GM12878 (cell line): ENCODE data around the gene PCSK2. TPM values are rescaled to one million over a fixed set of nuclear protein-coding genes. Genes with fewer than 3 reads are reported as not detected.

Source experiments
- ATAC-seq: fragments of 200-7000 bp; cut with Tn5 transposase; 3 replicates; pipeline ENCODE4 v1.9.1; 2020; ENCODE audit warnings: mild to moderate bottlenecking, moderate library complexity
- BruUV-seq: library from RNA; stranded (reverse); fragments of 400-500 nt; replicated peaks from 2 replicates; lab custom pipeline; 2021; lab: Mats Ljungman, UMichigan
- CTCF ChIA-PET: fragments of 300-600 bp; sonication (Branson Sonifier 250); formaldehyde crosslinking; extraction: SDS; loops from one replicate; lab custom pipeline; 2021; ENCODE audit warnings: inconsistent platforms; lab: Yijun Ruan, JAX
- POLR2A ChIA-PET: fragments of 350-600 bp; formaldehyde crosslinking; extraction: SDS; loops from one replicate; lab custom pipeline; 2021; ENCODE audit warnings: inconsistent platforms; lab: Charles Lee
- RAD21 ChIA-PET: fragments of 300-600 bp; sonication (Branson Sonifier 250); formaldehyde crosslinking; loops from one replicate; lab custom pipeline; 2023; ENCODE audit warnings: antibody characterized with exemption; ENCODE audit not compliant: unreplicated experiment; lab: Charles Lee
- SMC1A ChIA-PET: fragments of 300-600 bp; sonication (Branson Sonifier 250); formaldehyde crosslinking; loops from one replicate; lab custom pipeline; 2023; ENCODE audit not compliant: unreplicated experiment, uncharacterized antibody; lab: Charles Lee
- DNase-seq: peaks from one replicate; pipeline ENCODE4 v3.0.0-alpha.2; 2011; ENCODE audit warnings: low read depth, low spot score
- FAIRE-seq: peaks from 3 replicates; lab custom pipeline; 2011; peaks lifted over from hg19 to GRCh38; lab: Jason Lieb, UNC
- H2AFZ ChIP-seq: 2 replicates; pipeline ENCODE4 v1.6.0; 2011; ENCODE audit warnings: low read depth, low read length, control low read depth; ENCODE audit not compliant: control insufficient read depth
- H3K27ac ChIP-seq: 2 replicates; pipeline ENCODE4 v1.5.1; 2011; ENCODE audit warnings: control low read depth; ENCODE audit not compliant: control insufficient read depth, insufficient read depth
- H3K27me3 ChIP-seq, 2 experiments: replicated peaks in 1 of 2; 2 replicates each; pipeline versions ENCODE4 v1.6.0 to v1.6.1; 2011; ENCODE audit warnings: low read length in 1 of 2; ENCODE audit not compliant: control insufficient read depth in 2 of 2, insufficient read depth in 2 of 2
- H3K36me3 ChIP-seq, 2 experiments: 2 replicates each; pipeline ENCODE4 v1.5.1; 2011; ENCODE audit warnings: low read length in 1 of 2; ENCODE audit not compliant: control insufficient read depth in 2 of 2, insufficient read depth in 2 of 2
- H3K4me1 ChIP-seq: 2 replicates; pipeline ENCODE4 v1.6.1; 2011; ENCODE audit warnings: mild to moderate bottlenecking, low read length, moderate library complexity, mixed read lengths; ENCODE audit not compliant: control insufficient read depth, insufficient read depth
- H3K4me2 ChIP-seq: 2 replicates; pipeline ENCODE4 v1.6.0; 2011; ENCODE audit warnings: control low read depth; ENCODE audit not compliant: control insufficient read depth, insufficient read depth
- H3K4me3 ChIP-seq: fragments of 200-600 bp; sonication (generic); 2 replicates; pipeline ENCODE4 v1.5.1; 2016
- H3K79me2 ChIP-seq: 2 replicates; pipeline ENCODE4 v1.6.0; 2011; ENCODE audit warnings: low read length; ENCODE audit not compliant: control insufficient read depth, insufficient read depth
- H3K9ac ChIP-seq: 2 replicates; pipeline ENCODE4 v1.8.0; 2011; ENCODE audit warnings: low read length, control low read depth, mixed read lengths; ENCODE audit not compliant: control insufficient read depth, insufficient read depth
- H3K9me3 ChIP-seq: replicated peaks from 3 replicates; pipeline ENCODE4 v1.5.1; 2011; ENCODE audit warnings: mild to moderate bottlenecking, low read length; ENCODE audit not compliant: control insufficient read depth, insufficient read depth
- H4K20me1 ChIP-seq: 2 replicates; pipeline ENCODE4 v1.6.0; 2011; ENCODE audit not compliant: control insufficient read depth, insufficient read depth
- BCL11A ChIP-seq: IDR thresholded peaks from 2 replicates; pipeline ENCODE4 v1.6.1; 2011; ENCODE audit warnings: low read depth, low read length
- EED ChIP-seq: sonication (generic); IDR thresholded peaks from 2 replicates; pipeline ENCODE4 v1.6.1; 2016; ENCODE audit warnings: antibody characterized with exemption, low read depth
- EP300 ChIP-seq, 2 experiments: fragments of 150-350 bp in 1 of 2; IDR thresholded peaks; 2 replicates each; pipeline ENCODE4 v1.6.1; 2011 to 2012; ENCODE audit warnings: low read depth in 2 of 2, low read length in 2 of 2, borderline replicate concordance in 1 of 2, improper control_type of control experiment in 1 of 2, inconsistent platforms in 1 of 2; ENCODE audit not compliant: control insufficient read depth in 1 of 2
- NFYB ChIP-seq: IDR thresholded peaks from 2 replicates; pipeline ENCODE4 v1.6.1; 2011; ENCODE audit warnings: low read depth, mild to moderate bottlenecking, low read length, improper control_type of control experiment, moderate library complexity; ENCODE audit not compliant: insufficient read depth
- RB1 ChIP-seq: fragments of 450-650 bp; formaldehyde crosslinking; IDR thresholded peaks from 2 replicates; pipeline ENCODE4 v1.6.1; 2017; ENCODE audit warnings: mild to moderate bottlenecking, borderline replicate concordance
- WGBS: methylation state at CpG from one replicate; pipeline ENCODE4 v1.1.6; 2016; ENCODE audit warnings: low lambda C conversion rate; ENCODE audit not compliant: insufficient replicate concordance, insufficient coverage; ENCODE audit errors: missing lambda C conversion rate; 5-methylcytosine and 5-hydroxymethylcytosine counted together
- in situ Hi-C: fragments of 300-500 bp; cut with MboI; formaldehyde crosslinking; loops from 9 replicates; pipeline ENCODE4 v1.14.3; 2018; ENCODE audit warnings: mixed read lengths
- intact Hi-C: fragments of 100-400 bp; cut with micrococcal nuclease; formaldehyde crosslinking; loops from one replicate; pipeline ENCODE4 v1.14.2; 2022; ENCODE audit not compliant: unreplicated experiment
- polyA plus RNA-seq, 11 experiments: library from polyadenylated mRNA; depleted of rRNA in 4 of 11; unstranded in 6 of 11; stranded (reverse) in 5 of 11; fragments of >200 nt; fragmentation: Nextera tagmentation in 4 of 11; fragmentation: Illumina TruSeq in 1 of 11; extraction: Ambion mirVana in 4 of 11; extraction: Trizol in 1 of 11; gene quantifications; 1 replicate in 1 of 11; 2 replicates in 10 of 11; pipeline versions ENCODE4 v1.2.1 to v1.2.3, GENCODE V29; 2011 to 2016; ENCODE audit warnings: inconsistent platforms in 2 of 11, missing spikeins in 2 of 11, low read depth in 1 of 11
- total RNA-seq, 4 experiments: library from RNA; depleted of rRNA in 3 of 4; stranded (reverse); fragments of >200 nt in 3 of 4; fragmentation: Illumina TruSeq in 1 of 4; extraction: Trizol in 1 of 4; gene quantifications; 2 replicates each; pipeline versions ENCODE4 v1.2.1 to v1.2.3, GENCODE V29; 2013 to 2021
- TF ChIP-seq, protein P1 (sequence below): fragments of 450-650 bp; IDR thresholded peaks from 2 replicates; pipeline ENCODE4 v1.6.1; 2017; ENCODE audit warnings: mild to moderate bottlenecking, low read depth, inconsistent platforms; ENCODE audit not compliant: poor library complexity, severe bottlenecking
- TF ChIP-seq, protein P2 (sequence below): fragments of 450-650 bp; formaldehyde crosslinking; IDR thresholded peaks from 2 replicates; pipeline ENCODE4 v1.4.0; 2022; ENCODE audit warnings: mild to moderate bottlenecking, moderate library complexity

PCSK2 gene
- total and polyA plus RNA-seq, 10 of the 15 experiments (the other 5 are each of a cell fraction or from before 2014, with no cell fraction given): not detected

DNA sequence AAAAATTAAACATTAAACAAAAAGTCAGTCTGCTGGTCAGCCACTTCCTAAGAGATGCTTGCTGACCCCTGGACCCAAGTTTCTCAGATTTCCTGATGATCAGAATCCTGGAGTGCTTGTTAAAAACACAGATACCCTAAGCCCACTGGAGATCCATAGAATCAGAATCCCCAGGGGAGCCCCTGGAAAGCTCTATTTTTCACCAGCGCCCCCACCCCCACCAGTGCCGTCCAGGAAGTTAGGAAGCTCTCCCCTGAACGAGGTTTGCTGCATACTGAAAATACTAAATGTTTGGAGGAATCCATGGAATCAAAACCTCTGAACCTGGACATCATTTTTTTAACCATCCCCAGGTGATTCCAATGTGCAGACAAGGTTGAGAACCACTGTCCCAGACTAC, 235.1 kb downstream of the PCSK2 start (continued):
- TF ChIP-seq, protein P1, sequence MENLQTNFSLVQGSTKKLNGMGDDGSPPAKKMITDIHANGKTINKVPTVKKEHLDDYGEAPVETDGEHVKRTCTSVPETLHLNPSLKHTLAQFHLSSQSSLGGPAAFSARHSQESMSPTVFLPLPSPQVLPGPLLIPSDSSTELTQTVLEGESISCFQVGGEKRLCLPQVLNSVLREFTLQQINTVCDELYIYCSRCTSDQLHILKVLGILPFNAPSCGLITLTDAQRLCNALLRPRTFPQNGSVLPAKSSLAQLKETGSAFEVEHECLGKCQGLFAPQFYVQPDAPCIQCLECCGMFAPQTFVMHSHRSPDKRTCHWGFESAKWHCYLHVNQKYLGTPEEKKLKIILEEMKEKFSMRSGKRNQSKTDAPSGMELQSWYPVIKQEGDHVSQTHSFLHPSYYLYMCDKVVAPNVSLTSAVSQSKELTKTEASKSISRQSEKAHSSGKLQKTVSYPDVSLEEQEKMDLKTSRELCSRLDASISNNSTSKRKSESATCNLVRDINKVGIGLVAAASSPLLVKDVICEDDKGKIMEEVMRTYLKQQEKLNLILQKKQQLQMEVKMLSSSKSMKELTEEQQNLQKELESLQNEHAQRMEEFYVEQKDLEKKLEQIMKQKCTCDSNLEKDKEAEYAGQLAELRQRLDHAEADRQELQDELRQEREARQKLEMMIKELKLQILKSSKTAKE: no peak

DNA sequence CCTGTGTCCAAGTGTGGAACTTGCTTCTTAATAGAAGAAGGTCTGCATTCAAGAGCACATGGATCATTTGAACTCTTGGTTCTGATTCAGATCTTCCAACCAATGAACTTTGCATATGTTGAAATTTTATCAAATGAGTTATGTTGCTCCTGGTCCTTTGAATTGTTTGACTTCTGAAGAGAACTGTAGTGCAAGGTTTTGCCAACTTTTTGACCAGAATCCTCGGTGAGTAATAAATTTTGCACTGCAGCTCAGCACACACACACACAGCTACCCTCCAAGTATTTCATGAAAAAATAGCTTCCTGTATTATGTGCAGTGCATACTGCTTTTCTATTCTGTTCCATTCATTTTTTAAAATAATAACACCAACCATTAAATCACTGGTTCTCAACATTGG, 236.9 kb downstream of the PCSK2 start:
- Histone ChIP-seq H3K9me3 (no peaks in the 10 kb centered on the region), H3K36me3 (no peaks in the 10 kb centered on the region), H3K79me2 (no peaks in the 10 kb centered on the region), H3K9ac (no peak overlapping the region), H3K4me2 (no peak overlapping the region), H3K27ac (no peak overlapping the region), H4K20me1 (no peaks in the 10 kb centered on the region), H2AFZ (no peak overlapping the region), H3K4me3 (no peak overlapping the region)
- ATAC-seq: no peak
- ChIA-PET SMC1A (no interaction called here), CTCF (no interaction called here), RAD21 (no interaction called here)
- no peak for DNase-seq
- intact Hi-C loops: no loop called here
- WGBS: 0% methylated on average over 1 of the region's 1 CpG
- BruUV-seq: no TSS peak
- no peak for TF ChIP-seq EED
- TF ChIP-seq RB1: no peak
- TF ChIP-seq BCL11A: no peak
- no peak for TF ChIP-seq EP300 (IDR thresholded peaks at IDR 0.05; ENCODE audit: borderline replicate concordance in 1 of 2, control insufficient read depth in 1 of 2, low read depth in 2 of 2, low read length in 2 of 2)
- TF ChIP-seq, protein P2, sequence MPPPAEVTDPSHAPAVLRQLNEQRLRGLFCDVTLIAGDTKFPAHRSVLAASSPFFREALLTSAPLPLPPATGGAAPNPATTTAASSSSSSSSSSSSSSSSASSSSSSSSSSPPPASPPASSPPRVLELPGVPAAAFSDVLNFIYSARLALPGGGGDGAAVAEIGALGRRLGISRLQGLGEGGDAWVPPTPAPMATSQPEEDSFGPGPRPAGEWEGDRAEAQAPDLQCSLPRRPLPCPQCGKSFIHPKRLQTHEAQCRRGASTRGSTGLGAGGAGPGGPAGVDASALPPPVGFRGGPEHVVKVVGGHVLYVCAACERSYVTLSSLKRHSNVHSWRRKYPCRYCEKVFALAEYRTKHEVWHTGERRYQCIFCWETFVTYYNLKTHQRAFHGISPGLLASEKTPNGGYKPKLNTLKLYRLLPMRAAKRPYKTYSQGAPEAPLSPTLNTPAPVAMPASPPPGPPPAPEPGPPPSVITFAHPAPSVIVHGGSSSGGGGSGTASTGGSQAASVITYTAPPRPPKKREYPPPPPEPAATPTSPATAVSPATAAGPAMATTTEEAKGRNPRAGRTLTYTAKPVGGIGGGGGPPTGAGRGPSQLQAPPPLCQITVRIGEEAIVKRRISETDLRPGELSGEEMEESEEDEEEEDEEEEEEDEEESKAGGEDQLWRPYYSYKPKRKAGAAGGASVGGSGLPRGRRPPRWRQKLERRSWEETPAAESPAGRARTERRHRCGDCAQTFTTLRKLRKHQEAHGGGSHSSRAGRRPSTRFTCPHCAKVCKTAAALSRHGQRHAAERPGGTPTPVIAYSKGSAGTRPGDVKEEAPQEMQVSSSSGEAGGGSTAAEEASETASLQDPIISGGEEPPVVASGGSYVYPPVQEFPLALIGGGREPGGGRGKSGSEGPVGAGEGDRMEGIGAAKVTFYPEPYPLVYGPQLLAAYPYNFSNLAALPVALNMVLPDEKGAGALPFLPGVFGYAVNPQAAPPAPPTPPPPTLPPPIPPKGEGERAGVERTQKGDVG (CRISPR knock-in tag): no peak
- no peak for TF ChIP-seq NFYB
- TF ChIP-seq, all 136 proteins: peak for 0
- no peaks in the 10 kb centered on the region for H3K4me1 ChIP-seq
- POLR2A ChIA-PET: no interaction called here
- no peaks in the 10 kb centered on the region; a peak in 1 of 4 replicates for H3K27me3 ChIP-seq
- in situ Hi-C loops: no loop called here
- FAIRE-seq: no peak
